HG03060 (cell line): Measurements from ENCODE around the gene FRMPD1.

Source experiments
- ATAC-seq: cut with Tn5 transposase; IDR thresholded peaks from one replicate; pipeline ENCODE4 v1.9.1; 2021; ENCODE audit warnings: low read depth, moderate number of reproducible peaks; ENCODE audit not compliant: unreplicated experiment

The FRMPD1 gene

DNA sequence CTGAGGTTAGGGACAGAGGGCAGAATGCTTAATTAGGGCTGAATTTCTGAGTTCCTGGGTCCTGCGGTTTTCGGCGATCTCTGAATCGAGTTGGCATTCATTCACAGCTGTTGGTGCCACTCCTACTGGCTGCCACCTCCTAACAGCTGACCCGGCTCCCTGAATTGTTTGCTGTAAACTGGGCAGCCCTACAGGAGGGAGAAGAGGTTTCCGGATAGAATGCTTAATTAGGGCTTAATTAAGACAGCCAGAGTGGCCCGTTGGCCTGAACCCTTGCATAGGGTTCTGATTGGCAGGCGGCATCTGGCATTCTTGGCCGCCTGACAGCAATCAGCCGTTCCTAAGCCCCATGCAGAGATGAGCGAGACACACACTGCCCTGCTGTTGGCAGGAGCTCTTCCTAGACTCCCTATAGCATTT is 25.7 kb downstream of the FRMPD1 start:
- ATAC-seq: no peak

DNA sequence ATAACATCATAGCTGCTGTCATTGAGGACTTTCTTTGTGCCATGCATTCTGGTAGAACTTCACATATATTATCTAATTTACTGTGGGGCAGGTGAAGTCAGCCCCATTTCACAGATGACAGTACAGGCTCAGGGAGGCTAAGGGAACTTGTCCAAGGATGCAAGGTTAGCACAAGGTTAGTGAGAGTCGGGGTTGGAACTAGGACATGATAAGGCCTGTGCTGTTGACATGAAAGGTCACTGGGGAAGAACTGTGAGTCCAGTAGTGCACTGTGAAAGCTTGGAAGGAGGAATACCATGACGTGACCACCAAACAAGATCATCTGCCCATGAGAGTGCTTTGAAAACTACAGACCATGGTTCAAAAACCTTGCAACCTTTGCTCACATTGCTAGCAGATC is 26.7 kb downstream of the FRMPD1 start:
- no peak for ATAC-seq

DNA sequence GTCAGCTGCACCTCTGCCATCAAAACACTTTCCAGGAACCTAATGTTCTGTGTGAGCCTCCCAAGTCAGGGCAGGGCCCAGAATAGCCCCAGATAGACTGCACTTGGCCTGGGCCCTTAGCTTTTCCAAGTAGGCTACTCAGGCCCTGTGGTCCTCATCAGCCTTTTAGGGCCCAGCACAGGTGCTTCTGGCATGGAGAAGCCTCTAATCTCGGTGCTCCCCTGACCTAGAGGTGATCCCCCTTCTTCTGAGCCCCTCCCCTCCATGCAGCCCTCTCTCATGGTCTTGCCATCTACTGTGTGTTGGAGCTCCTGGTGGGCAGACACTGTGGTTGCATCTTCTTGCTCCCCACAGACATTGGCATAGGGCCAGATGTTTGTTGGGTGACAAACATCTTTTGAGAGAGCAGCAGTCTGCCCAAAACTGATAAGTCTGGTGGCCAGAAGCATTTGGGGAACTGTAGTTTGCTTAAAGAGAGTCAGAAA is 28.1 kb downstream of the FRMPD1 start:
- ATAC-seq: no peak

DNA sequence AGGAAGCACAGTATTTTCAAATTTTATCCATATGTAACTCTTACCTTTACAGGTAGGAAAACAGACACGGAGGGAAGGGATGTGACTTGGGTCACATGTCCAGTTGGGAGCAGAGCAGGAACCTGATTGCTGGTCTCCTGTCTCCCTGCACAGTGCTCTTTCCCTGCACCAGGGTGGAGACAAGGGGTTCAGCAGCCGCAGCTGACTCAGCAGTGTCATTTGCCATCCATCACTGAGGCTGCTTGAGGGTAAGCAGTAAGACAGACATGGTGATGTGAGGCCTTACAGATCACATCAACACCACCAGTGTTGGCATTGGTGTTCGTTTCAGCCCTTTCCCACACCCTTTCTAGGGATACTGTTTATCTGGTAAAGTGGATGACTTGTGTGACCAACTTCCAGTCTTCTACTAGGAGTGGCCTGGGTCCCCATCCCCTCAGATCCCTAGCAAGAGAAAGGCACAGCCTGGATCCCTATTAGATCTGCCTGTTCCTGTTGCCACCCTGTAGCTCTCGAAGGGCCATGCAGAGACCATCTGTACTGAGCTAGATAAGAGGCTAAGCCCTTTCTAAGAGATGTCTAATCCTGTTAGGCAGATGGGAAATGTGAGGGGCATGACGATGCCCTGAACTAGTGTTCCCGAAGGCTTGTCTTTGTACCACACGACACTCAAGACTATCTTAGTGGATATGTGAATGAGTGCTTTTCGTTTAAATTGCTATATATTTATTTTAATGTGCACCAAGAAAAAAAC is 29.1 kb downstream of the FRMPD1 start:
- ATAC-seq: no peak

DNA sequence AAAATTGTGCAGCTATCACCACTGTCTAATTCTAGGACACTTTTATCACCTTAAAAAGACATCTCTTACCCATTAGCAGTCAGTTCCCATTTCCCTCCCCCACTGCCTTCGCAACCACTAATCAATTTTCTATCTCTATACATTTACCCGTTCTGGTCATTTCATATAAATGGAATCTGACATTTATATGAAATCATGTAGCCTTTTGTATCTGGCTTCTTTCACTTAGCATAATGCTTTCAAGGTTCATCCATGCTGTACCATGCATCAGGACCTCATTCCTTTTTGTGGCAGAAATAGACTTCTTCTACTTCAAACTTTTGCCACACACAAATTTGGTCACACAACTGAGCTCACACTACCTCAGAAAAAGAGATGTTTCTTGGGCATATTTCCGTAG is 32.2 kb downstream of the FRMPD1 start:
- ATAC-seq: no peak

DNA sequence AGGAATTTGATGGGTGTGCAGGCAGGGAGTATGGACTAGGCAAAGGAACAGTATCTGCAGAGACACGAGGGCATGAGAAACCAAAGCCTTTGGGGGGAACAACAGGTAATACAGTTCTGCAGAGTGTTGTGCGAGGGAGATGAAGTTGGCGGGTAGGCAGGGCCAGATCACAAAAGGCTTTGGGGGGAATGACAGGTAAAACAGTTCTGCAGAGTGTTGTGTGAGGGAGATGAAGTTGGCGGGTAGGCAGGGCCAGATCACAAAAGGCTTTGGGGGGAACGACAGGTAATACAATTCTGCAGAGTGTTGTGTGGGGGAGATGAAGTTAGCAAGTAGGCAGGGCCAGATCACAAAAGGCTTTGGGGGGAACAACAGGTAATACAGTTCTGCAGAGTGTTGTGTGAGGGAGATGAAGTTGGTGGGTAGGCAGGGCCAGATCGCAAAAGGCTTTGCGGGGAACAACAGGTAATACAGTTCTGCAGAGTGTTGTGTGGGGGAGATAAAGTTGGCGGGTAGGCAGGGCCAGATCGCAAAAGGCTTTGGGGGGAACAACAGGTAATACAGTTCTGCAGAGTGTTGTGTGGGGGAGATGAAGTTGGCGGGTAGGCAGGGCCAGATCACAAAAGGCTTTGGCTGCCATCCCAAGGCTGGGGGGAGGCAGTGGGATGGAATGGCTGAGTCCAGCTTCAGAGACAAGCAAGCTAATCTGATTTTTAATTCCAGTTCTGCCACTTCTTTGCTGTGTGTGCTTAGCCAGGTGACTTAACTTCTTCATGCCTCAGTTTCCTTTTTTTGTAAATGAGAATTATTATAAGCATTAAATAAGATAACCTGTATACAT is 33.0 kb downstream of the FRMPD1 start:
- ATAC-seq: no peak

DNA sequence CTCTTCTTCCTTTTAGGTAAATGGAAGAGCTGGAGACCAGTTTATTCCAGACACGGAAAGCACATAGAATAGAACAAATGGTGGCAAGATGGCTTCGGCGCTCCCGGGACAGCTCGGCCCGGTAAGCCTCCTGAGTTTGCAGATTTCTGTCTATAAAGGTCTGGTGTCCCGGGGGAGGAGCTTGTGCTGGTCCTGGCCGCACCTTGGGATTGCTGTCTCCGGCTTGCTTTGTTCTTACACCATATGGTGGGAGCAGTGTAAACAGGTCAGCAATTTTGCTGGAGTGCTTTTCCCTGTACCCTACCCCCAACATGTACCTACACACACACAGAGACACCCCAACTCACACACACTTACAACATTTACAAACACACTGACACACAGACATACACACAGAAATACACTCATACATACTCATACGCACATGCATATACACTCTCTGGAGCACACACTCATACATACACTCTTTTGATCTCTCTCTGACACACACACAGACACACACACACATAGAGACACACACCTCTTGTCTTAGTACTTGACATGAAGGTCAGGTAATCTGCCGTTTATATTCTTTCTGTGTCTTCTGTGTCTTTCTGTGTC is 42.0 kb downstream of the FRMPD1 start:
- no peak for ATAC-seq

DNA sequence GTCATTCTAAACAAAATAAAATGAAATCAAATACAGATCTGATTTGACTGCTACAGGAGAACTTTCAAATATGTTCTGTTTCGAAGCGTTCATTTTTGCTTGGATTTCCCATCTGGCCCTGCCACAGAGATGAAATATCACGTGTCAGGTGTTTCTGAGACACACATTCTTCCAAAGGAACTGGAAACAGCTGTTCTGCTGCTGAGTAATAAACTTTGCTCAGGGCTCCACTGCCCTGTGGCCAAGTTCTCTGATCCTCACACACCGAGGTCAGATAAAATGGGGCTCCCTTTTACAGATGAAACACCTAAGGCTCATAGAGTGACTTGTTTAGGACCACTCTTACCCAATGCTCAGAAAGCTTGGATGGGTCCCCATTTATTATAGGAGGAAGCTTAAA is 42.5 kb downstream of the FRMPD1 start:
- ATAC-seq: no peak

DNA sequence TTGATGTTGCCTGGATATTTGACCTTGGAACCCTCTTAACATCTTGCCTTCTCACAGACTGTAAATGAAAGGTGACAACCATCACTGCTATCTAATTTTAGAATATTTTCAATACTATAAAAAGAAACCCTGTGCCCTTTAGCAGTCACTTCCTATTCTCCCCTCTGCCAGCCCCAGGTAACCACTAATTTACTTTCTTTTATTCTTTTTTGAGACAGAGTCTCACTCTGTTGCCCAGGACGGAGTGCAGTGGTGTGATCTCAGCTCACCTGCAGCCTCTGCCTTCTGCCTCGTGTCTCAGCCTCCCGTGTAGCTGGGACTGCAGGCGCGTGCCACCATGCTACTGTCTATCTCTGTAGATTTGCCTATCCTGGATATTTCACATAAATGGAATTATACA is 43.6 kb downstream of the FRMPD1 start:
- no peak for ATAC-seq

DNA sequence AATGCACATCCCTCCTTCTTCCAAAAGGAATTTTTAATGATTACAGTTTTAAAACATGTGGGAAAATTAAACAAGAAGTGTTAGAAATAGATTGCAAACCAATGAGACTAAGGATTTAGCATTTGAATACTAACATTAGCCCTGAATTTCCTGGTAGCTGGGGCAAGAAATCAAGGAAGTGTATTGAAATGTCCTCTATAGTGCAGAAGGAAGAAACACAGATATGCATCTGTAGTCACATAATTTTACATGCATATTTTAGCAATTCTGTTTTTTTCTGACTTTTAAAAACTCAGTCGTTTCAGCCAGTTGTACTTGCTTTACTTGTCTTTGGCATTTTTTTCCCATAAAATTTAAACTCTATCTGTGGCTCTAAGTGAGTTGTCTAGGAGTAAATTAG is 45.8 kb downstream of the FRMPD1 start:
- no peak for ATAC-seq

DNA sequence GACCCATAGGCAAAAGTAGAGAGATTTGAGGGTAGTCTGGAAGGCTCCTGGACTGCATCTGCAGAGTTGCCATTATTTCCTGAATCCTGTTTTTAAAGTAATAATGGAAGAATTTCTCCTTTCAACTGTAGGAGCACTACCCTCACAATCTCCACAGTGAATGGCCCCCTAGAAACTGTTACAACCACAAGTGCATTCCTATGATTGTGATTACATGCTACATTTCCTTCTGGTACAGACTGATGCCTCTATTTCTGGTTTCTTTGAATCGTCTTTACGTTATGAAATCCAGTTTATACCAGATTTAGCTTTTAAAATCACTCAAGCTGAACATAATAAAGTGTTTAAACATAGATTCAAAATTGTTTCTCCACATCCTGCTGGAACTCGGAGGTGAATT is 49.4 kb downstream of the FRMPD1 start:
- ATAC-seq: no peak

DNA sequence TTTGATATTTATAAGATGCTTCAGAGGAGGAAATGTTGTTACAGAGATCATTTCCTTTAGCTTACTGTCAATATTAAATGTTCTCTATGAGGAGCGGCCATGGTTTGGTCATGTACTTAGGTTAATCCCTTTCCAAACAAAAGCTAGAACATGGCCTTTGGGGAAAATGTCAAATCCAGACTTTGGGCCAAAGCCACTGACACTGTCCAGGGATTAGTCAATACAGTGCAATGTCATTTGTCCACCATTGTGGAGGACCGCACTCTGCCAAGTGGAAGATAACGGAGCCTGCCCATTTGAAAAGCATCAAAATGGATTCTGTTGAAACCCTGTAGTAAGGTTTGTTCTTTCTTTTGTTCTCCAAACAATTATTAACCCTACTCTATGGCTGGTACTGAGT is 50.1 kb downstream of the FRMPD1 start:
- ATAC-seq: no peak

DNA sequence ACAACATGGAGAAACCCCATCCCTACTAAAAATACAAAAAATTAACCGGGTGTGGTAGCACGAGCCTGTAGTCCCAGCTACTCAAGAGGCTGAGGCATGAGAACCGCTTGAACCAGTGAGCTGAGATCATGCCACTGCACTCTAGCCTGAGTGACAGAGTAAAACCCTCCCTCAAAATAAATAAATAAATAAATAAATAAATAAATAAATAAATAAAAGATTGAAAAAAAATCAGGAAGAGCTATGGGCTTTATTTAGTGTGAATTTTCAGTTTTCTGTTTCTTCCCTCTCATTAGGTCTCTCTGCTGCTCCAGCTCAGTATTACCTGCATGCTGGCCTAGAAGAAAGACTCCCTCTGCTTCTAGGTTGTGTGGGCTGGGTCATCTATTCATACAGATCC is 55.0 kb downstream of the FRMPD1 start:
- no peak for ATAC-seq

DNA sequence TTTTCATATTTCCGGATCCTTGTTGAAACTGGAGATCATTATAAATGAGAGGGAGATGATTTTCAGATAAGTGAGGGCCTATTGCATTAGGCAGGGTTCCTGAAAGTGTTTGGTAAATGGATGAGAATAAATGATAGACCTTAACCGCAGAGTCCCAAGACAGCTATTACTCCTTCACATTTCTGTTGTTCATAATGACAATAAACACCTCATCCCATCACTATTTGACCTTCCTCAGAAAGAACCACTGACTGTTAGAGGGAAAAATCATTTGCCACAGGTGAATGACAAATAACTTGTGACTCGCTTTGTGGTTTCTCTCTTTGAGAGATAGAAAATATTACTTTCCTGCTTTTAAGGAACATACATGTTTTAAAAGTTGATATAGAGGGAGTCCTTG is 55.5 kb downstream of the FRMPD1 start:
- no peak for ATAC-seq

DNA sequence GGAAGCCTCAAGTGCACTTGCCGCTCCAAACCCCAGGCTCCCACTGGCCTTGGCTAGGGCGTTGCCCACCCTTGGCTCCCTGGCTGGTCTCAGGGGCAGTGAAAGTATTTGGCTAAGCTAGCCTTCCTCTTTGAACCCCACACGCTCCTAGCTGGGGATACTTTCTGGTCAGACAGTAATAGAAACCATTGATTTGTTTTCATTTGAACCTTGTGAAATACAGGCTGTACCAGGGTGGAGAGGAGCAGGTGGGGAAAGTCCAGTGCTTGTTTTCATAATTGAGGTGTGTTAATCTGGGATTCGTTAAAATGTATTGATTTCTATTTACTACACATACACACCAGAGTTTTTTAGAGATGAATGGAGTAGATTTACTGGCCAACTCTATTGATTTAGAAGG is 57.0 kb downstream of the FRMPD1 start:
- ATAC-seq: no peak

DNA sequence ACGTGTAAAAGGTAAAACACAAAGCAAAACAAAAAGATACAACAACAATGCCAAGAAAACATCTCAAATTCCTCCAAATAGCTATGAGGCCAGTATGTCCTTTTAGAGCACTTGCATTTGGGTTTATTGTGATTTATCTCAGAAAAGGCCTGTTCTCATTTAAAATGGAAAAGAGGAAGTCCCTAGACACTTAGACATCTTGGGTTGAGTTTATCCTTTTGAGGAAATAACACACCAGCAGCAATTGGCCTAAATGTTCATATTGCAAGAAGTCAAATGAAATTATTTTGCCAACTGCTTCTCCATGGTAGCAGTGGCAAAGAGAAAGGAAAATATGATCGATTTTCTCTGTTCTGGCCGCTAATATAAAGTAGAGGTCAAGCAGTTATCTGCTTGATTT is 59.3 kb downstream of the FRMPD1 start:
- no peak for ATAC-seq

DNA sequence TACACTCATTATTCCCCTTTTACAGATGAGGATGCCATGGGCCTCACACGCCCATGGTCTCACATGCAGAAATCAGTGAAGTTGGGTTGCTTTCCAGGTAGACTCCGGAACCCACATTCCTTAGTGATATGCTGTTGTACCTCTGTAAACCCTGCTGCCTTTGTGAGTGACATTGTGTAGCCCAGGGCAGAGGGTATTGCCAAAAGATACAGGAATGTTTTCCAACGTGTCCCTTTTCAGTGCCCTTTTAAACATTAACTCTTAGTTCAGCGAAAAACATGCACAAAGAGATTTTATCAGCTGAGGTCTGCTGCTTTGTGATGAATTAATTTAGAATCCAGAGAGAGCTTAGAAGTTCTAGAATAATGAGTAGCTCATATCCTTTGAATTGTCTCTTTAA is 64.5 kb downstream of the FRMPD1 start:
- no peak for ATAC-seq

DNA sequence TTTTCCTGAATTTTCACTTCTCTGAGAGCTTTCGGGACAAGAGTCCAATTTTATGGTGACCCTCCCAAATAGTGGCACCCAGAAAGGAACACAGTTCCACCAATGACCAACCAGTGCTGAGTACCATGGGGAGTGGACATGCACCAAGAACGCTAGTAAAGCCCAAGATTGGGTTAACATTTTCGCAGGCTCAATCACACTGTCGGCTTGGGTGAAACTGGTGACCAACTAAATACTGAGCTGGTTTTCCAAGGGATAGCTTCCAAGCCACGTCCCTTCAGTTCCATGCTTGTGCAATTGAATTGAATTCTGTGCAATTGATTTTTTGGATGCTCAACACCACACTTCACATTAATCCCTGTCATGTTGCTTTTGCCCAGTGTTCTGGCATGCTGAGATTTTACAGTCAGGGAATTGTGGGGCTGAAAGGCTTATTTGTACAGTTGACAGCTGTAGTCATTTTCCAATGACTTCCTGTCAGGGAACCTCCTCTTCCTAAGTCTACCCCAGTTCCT is 65.3 kb downstream of the FRMPD1 start:
- ATAC-seq: no peak

DNA sequence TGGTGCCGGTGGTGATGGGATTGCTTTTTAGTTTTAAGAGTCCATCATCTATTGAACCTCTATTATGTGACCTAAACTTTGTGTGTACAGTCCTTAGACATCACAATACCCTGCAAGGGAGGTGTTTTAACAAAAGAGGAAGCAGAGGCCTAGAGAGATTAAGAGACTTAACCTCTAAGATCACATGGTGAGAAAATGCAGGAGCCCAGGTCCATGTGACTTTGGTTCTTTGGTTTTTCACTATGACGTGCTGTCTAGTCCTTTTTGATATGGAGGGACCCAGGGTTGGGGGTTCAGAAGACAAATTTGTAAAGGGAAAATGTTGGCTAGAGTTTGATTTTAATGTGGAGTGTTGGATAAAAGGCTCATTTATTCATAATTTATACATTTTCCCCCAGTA is 68.8 kb downstream of the FRMPD1 start:
- no peak for ATAC-seq

DNA sequence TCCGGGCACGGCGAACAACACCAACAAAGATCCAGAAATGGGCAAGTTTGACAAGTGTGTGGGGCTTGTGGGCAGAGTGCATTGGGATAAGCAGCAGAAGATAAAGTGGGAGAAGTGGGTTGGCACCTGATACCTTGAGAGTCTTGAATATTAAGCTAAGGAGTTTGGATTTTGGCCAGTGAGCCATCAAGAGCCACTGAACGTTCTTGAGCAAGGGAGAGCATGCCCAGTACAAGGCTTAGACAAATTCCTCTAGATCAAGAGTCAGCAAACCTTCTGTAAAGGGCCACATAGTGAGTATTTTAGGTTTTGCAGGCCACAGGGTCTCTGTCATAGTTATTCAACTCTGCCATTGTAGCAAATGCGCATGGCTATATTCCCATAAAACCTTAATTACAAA is 76.3 kb downstream of the FRMPD1 start:
- ATAC-seq: no peak

DNA sequence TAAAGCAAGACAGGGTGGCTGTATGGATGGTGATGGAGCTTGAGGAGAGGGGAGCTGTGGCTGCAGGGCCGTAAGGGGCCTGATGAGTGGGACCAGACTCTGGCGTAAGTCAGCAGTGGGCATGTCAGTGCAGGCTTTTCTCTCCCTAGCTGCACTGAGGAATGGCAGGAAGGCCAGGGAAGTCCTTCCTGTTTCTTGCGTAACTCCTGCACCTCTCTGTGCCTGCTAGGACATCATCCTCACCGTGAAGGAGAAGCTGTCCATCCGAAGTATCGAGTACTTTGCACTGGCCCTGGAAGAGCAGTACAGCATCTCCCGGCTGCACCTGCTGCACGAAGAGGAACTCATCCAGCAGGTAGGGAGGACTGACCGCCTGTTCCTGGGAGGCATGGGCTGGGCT is 78.7 kb downstream of the FRMPD1 start:
- ATAC-seq: no peak
